Nephron progenitor cell (in vitro differentiated cells): ENCODE data around the gene UQCRFS1.

ENCODE experiments used
- DNase-seq: peaks from one replicate; pipeline ENCODE4 v3.0.0; 2021
- H3K27ac Mint-ChIP-seq: 2 replicates; pipeline ENCODE4 v1.8.0; 2021; ENCODE audit warnings: mild to moderate bottlenecking, moderate library complexity, mixed read lengths
- H3K27me3 Mint-ChIP-seq: 2 replicates; pipeline ENCODE4 v1.8.0; 2021; ENCODE audit warnings: mild to moderate bottlenecking, low read depth, mixed read lengths; ENCODE audit not compliant: poor library complexity
- H3K36me3 Mint-ChIP-seq: 2 replicates; pipeline ENCODE4 v1.8.0; 2021; ENCODE audit warnings: low read depth, mixed read lengths
- H3K4me1 Mint-ChIP-seq: 2 replicates; pipeline ENCODE4 v1.8.0; 2021; ENCODE audit warnings: mixed read lengths
- H3K4me3 Mint-ChIP-seq: 2 replicates; pipeline ENCODE4 v1.8.0; 2021; ENCODE audit warnings: mild to moderate bottlenecking, moderate library complexity, mixed read lengths
- H3K9me3 Mint-ChIP-seq: 2 replicates; pipeline ENCODE4 v1.8.0; 2021; ENCODE audit warnings: mild to moderate bottlenecking, moderate library complexity, mixed read lengths
- CTCF ChIP-seq: fragments of 200-600 bp; sonication (generic); IDR thresholded peaks from 2 replicates; pipeline ENCODE4 v1.5.0; 2021; ENCODE audit warnings: antibody characterized with exemption

Gene UQCRFS1

GRCh38 chr19:29201855-29202254, 11.1 kb downstream of the UQCRFS1 start:
- H3K9me3 Mint-ChIP-seq, result peaks cover 9% of the 10 kb centered on the region

GRCh38 chr19:29194658-29195057, 18.3 kb downstream of the UQCRFS1 start:
- TF ChIP-seq CTCF, result no peak
- Mint-ChIP-seq H3K9me3 (peaks cover 12% of the 10 kb centered on the region), H3K27me3 (peaks cover 3% of the 10 kb centered on the region), H3K4me1 (no peaks in the 10 kb centered on the region), H3K27ac (no peak overlapping the region), H3K4me3 (no peak overlapping the region), H3K36me3 (no peaks in the 10 kb centered on the region)
- no peak for DNase-seq

More at GRCh38 chr19:29201855-29202254, 11.1 kb downstream of the UQCRFS1 start:
- Mint-ChIP-seq H3K4me3 (no peak overlapping the region), H3K27ac (no peak overlapping the region), H3K27me3 (no peaks in the 10 kb centered on the region), H3K36me3 (peaks cover 12% of the 10 kb centered on the region), H3K4me1 (no peaks in the 10 kb centered on the region)
- no peak for DNase-seq
- TF ChIP-seq CTCF, result no peak

- no peak for TF ChIP-seq CTCF
- peaks cover 8% of the 10 kb centered on the region for H3K9me3 Mint-ChIP-seq
- H3K36me3 Mint-ChIP-seq, result no peaks in the 10 kb centered on the region
- H3K4me1 Mint-ChIP-seq, result peaks cover 7% of the 10 kb centered on the region
- H3K4me3 Mint-ChIP-seq, result no peak overlapping the region
- peaks cover 3% of the 10 kb centered on the region for H3K27me3 Mint-ChIP-seq
- peak overlapping the region; percentile 1 for H3K27ac Mint-ChIP-seq
- no peak for DNase-seq
Observed at GRCh38 chr19:29193155-29193554, 19.8 kb downstream of the UQCRFS1 start.

GRCh38 chr19:29191005-29191404, 21.9 kb downstream of the UQCRFS1 start:
- Mint-ChIP-seq H3K27me3 (peaks cover under 1% of the 10 kb centered on the region), H3K4me3 (no peak overlapping the region), H3K36me3 (no peaks in the 10 kb centered on the region), H3K27ac (no peak overlapping the region), H3K4me1 (peaks cover 11% of the 10 kb centered on the region), H3K9me3 (no peaks in the 10 kb centered on the region)
- TF ChIP-seq CTCF, result no peak
- no peak for DNase-seq

GRCh38 chr19:29189033-29189360, 24.0 kb downstream of the UQCRFS1 start:
- Mint-ChIP-seq H3K27ac (no peak overlapping the region), H3K36me3 (no peaks in the 10 kb centered on the region), H3K27me3 (peaks cover under 1% of the 10 kb centered on the region), H3K4me1 (peaks cover 24% of the 10 kb centered on the region), H3K4me3 (no peak overlapping the region), H3K9me3 (no peaks in the 10 kb centered on the region)
- TF ChIP-seq CTCF, result no peak
- DNase-seq, result no peak

- no peak for DNase-seq
- Mint-ChIP-seq H3K36me3 (no peaks in the 10 kb centered on the region), H3K27me3 (peaks cover 4% of the 10 kb centered on the region), H3K4me1 (peaks cover 24% of the 10 kb centered on the region), H3K4me3 (no peak overlapping the region), H3K9me3 (no peaks in the 10 kb centered on the region), H3K27ac (no peak overlapping the region)
- no peak for TF ChIP-seq CTCF
Observed at GRCh38 chr19:29188289-29189032, 24.5 kb downstream of the UQCRFS1 start.
